ENCODE data around the gene PRKCB.

PRKCB gene

DNA sequence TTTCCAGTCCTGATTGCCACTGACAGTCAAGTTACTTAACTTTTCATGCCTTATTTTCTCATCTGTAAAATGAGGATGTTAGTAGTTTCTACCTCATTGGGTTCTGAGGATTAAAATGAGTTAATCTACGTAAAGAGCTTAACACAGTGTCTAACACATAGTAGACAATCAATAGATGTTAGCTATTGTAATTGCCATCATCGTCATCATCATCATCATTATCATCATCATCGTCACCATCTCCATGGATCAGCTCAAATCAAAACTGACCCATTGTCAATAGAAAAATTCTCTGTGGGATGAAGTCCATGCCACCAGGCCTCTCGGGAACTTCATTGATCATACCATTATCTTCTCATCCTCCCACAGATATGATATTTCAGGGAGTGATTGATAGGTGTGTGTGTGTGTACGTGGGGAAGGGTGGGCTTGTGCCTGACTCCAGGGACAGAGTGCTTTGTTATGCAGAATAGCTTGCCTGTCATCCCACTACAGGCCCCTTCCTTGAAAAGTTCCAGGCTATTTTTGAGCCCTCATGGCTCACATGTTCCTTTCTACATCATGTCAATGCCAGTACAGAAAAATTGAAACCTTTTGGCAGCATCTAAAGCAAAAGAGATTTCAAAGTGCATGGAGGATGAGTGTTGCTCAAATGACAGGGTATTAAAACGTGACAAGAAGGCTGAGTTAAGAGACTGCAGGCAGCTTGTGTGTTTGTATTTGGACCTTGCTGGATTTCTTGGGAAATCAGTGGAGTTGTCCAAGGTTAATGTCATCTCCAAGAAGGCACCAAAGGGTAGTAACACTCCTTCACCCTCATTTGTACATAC is 133.9 kb downstream of the PRKCB start:
- DNase-seq = no peak

DNA sequence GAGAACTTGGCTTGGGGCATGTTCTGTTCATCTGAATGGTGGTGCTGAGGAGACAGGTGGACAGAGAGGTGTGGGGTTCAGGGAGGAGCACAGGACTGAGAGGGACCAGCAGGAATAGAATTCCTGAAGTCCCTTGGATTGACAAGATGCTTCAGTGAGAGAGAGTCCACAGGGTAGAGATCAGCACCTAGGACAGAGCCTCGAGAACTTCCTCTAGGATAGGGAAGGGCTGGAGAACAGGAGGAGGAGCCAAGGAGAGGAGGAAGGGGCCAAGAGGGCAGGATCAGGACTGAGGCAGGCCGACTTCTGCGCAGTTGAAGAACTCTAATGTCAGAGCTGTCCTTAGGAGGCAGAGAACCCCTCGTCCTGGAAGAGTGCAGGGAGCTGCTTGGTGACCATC is 138.4 kb downstream of the PRKCB start:
- no peak for DNase-seq

DNA sequence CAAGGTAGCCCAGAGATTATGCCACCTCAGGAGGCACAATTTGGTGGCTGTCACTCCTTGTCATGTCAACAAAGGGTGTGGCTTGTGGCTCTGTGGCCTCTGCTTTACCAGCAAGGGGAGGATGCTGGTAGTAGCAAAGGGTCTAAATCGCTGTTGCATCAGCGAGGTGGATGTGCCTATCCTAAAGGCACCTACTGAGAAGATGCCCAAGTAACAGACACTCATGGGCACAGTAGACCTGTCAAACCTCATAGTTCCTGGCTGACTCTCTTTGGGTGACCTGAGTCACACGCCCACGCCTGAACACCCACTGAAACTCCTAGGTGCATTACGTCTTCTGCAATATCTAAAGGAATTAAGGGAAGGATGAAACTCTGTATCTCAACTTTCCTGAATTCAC is 139.5 kb downstream of the PRKCB start:
- no peak for DNase-seq

- DNase-seq = no peak
Measured at GRCh38 chr16:23976091-23976490, 140.3 kb downstream of the PRKCB start.

DNA sequence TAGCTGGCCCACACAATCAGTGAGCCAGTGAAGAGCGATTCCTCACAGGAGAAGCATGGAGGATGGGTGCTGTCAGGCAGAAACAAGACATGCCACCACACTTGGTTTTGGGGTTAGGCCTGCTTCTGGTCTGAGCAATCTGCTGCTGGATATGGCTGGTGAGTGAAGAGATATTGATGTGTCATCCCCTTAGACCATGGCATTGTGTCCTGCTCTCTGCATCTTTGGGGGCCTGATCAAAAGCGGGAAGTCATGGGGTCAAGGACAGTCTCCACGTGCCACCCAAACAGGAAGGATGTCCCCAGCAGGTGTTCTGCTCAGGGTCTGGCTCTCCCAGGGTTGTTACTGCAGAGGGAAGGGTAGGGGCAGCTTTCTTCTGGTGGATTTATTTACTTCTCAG is 140.7 kb downstream of the PRKCB start:
- no peak for DNase-seq

DNA sequence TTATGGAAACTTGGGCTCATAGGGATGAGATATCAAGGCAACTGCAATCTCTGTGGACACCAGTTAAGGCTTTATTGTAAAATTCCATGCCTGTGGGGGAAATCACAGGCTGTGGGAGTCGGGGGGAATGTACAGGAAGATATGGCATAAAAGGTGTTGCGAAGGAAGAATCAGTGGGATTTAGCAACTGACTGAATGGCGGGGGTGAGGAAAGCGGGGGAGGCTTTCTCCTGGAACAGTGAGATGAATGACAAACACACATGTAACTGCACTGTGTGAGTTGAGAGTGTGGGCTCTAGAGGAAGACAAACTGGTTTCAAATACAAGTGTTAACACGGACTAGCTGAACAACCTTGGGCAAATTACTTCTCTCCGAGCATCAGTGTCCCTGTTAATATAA is 143.7 kb downstream of the PRKCB start:
- no peak for DNase-seq

DNA sequence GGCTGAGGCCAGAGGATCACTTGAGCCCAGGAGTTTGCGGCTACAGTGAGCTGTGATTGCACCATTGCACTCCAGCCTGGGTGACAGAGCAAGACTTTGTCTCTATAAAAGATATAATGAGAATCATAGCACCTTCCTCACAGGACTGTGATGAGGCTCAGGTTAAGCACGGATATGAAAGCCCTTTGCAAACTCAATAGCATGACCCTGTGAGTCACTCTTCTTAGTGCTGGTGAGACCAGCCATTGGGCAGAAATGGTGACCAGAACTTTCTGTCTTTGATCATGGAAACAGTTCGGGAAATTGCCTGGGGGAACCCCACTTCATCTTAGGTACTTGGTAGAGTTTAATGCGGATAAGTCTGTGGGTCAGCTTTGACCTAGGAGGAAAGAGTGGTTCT is 144.2 kb downstream of the PRKCB start:
- DNase-seq = no peak

- DNase-seq = no peak
Measured at GRCh38 chr16:23981429-23982399, 145.9 kb downstream of the PRKCB start.

GRCh38 chr16:23986455-23986854 is 150.7 kb downstream of the PRKCB start:
- no peak for DNase-seq

- no peak for DNase-seq
Measured at GRCh38 chr16:23987443-23987842, 151.7 kb downstream of the PRKCB start.

- DNase-seq = no peak
Measured at GRCh38 chr16:23990507-23990906, 154.7 kb downstream of the PRKCB start.

DNA sequence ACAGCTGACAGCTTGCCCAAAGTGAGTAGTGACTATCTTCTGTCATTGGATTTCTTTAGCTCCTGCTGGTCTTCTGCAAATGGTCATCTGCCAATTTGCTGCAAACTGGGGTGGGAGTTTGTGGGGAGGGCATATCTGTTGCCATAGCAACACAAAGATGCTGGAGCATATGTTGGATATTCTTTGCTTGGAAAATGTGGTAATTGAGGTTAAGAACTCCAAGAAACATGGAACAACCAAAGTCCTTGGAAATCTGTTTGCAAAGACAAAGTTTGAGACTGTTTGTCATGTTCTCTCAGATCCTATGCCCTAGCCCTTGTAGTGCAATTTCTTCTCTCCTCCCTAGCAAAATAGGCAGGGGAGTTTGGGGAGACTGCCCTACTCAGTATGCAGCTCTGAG is 155.3 kb downstream of the PRKCB start:
- no peak for DNase-seq

- DNase-seq = no peak
Measured at GRCh38 chr16:23994615-23995014, 158.8 kb downstream of the PRKCB start.

- no peak for DNase-seq
Measured at GRCh38 chr16:23996258-23996955, 160.6 kb downstream of the PRKCB start.

- DNase-seq = no peak
Measured at GRCh38 chr16:23998771-23999170, 163.0 kb downstream of the PRKCB start.

DNA sequence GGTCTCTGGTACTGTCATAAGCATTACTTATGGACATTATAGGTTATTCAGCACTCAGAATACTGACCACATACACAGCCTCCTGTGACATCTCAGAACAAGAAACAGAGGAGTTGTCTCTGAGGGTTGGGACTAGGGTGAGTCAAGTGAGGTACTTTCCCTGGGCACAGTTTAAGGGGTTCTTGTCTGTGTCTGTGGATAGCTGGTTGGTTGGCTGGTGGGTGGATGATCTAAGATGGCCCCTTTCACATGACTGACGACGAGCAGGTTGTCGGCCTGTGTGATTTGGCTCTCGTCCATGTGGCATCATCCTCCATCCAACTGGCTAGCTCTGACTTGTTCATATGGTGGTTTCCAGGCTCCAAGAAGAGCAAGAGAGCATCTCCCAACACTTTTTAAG is 163.9 kb downstream of the PRKCB start:
- no peak for DNase-seq

GRCh38 chr16:24001710-24002109 is 165.9 kb downstream of the PRKCB start:
- DNase-seq = no peak

DNA sequence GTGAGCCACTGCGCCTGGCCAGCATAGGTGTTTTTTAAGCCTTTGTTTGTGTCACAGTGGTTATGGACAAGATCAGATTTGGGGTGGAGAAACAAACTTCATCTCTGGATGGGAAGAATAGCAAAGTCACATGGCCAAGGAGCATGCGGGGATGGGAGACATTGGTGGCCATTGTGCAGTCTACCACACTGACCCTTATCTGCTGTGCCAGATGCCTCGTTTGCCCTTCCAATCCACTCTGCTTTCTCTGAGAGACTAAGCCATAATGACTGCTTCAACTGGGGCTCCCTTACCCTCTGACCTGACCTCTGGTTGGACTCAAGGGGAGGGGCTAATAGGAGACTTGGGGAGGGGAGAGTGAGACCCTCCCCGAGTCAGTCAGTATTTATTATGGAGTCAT is 166.8 kb downstream of the PRKCB start:
- no peak for DNase-seq

DNA sequence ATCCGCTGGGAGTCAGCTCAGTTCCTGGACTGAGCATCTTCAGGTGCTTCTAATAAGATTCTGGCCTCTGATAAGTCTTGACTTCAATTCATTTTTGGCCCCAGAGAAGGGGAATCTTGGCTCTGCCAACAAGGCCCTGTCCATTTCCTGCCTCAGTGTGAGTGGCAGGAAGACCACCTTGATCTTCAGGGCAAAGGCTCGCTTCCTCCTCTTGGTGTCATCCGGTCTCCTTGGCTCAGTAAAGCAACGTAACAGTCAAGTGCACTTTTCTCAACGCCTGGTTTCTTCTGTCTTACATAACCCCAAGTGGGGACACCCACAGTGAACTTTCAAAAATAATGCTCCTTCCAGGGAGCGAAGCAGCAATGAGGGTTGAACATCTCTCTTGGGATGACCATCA is 169.8 kb downstream of the PRKCB start:
- no peak for DNase-seq

DNA sequence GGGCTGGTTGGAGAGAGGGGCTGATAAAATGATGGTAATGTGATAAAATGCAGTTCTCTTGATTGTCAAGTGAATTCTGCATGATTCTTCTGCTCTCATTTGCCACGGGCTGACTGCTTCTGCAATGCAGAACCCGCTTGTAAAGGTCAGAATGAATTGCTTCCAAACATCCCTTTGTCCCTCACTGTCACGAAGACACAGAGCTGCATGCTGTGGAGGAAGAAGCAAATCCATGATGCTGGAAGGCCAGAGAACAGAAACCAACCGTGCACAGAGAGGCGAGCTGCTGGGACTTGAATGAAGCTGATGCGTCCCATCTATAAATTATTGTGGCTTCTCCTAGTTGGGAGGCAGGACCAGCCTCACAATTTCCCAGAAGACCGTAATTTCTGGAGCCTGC is 171.6 kb downstream of the PRKCB start:
- DNase-seq = no peak

DNA sequence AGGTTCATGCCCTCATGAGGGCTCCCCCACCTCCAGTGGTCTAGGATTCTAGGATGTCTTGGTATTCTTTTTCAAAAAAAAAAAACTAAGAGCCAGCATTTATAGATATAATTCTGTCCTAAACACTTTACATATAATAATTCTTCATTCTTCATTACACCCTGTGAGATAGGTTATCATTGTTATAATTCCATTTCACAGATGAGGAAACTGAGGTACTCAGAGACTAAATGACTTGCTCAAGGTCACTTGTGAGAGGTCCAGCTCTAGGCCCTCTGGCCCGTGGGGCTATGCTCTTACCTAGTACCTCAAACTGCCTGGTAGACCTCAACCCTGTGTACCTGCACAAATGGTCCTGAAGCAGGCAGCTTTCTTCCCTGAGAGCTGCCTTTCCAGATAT is 172.2 kb downstream of the PRKCB start:
- DNase-seq = no peak

DNA sequence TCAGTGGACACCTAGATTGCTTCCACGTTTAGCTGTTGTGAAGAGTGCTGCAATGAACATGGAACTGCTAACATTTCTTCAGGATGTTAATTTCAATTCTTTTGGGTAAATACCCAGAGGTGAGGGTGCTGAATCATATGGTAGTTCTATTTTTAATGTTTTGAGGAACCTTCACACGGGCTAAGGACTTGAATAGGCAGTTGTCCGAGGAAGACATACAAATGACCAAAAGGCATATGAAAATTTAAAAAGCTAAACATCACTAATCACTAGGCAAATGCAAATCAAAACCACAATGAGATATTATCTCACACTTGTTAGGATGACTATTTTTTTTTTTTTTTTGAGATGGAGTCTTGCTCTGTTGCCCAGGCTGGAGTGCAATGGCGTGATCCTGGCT is 173.3 kb downstream of the PRKCB start:
- DNase-seq = no peak

DNA sequence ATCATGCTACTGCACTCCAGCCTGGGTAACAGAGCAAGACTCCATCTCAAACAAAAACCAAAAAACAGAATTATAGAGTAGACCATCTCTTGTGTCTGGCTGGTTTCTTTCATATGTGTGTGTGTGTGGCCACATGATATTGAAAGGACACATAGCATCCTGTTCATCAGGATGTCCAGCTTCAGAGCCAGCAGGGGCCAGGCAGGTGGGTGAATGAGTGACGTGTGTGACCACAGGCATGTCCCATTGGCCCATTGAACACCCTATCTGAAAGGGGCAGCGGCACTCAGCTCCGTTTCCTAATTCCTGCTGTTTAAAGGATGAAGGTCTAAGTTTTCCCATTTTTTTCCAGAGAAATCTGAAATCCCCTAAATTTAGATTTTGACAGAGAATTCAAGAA is 174.2 kb downstream of the PRKCB start:
- DNase-seq = no peak

Data from activated CD8-positive, alpha-beta memory T cell treated with anti-CD3 and anti-CD28 coated beads, Interleukin-2, amount 50 U/mL, for 4 hours (primary cell).